OCI-LY7 (cell line): ENCODE data around the gene PLCL1.

Experiments used
- EZH2phosphoT487 ChIP-seq: fragments of 200-600 bp; sonication (generic); IDR thresholded peaks from 2 replicates; pipeline ENCODE4 v1.6.1; 2018; ENCODE audit warnings: low read depth, borderline replicate concordance, mild to moderate bottlenecking, mixed run types, antibody characterized with exemption, low read length, moderate library complexity, mixed read lengths
- TF ChIP-seq, protein P1 (sequence below): fragments of 200-600 bp; sonication (generic); conservative IDR thresholded peaks from 2 replicates; pipeline ENCODE4 v1.5.1; 2014; ENCODE audit warnings: mild to moderate bottlenecking, antibody characterized with exemption, low read length, moderate library complexity, mixed read lengths

GRCh38 chr2:197838036-197838435 lies 33.6 kb downstream of the PLCL1 start:
- TF ChIP-seq, protein P1, sequence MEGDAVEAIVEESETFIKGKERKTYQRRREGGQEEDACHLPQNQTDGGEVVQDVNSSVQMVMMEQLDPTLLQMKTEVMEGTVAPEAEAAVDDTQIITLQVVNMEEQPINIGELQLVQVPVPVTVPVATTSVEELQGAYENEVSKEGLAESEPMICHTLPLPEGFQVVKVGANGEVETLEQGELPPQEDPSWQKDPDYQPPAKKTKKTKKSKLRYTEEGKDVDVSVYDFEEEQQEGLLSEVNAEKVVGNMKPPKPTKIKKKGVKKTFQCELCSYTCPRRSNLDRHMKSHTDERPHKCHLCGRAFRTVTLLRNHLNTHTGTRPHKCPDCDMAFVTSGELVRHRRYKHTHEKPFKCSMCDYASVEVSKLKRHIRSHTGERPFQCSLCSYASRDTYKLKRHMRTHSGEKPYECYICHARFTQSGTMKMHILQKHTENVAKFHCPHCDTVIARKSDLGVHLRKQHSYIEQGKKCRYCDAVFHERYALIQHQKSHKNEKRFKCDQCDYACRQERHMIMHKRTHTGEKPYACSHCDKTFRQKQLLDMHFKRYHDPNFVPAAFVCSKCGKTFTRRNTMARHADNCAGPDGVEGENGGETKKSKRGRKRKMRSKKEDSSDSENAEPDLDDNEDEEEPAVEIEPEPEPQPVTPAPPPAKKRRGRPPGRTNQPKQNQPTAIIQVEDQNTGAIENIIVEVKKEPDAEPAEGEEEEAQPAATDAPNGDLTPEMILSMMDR, result no peak
- no peak for TF ChIP-seq EZH2phosphoT487
